K562 (cell line): ENCODE measurements around the gene DMWD. TPM values are rescaled to one million over a fixed set of nuclear protein-coding genes. Genes with fewer than 3 reads are reported as not detected.

ENCODE experiments used
- ATF1 ChIP-seq, 2 experiments: fragments of 450-650 bp in 1 of 2; IDR thresholded peaks; 2 replicates each; pipeline ENCODE4 v1.6.1; 2016; ENCODE audit warnings: missing compliant biosample characterization in 1 of 2, missing genetic modification characterization in 1 of 2
- CAMTA2 ChIP-seq: fragments of 250-450 bp; sonication (Bioruptor Pico); conservative IDR thresholded peaks from 2 replicates; pipeline ENCODE4 v1.5.1; 2022
- CBX2 ChIP-seq: fragments of 200-600 bp; sonication (generic); IDR thresholded peaks from one replicate; pipeline ENCODE4 v1.6.1; 2012; ENCODE audit warnings: mild to moderate bottlenecking, low read length, inconsistent platforms; ENCODE audit not compliant: insufficient read depth, poor library complexity, severe bottlenecking
- FOS ChIP-seq: IDR thresholded peaks from 3 replicates; pipeline ENCODE4 v1.6.1; 2011; ENCODE audit not compliant: insufficient read length; ENCODE audit errors: extremely low read depth
- FOXK2 ChIP-seq, 2 experiments: fragments of 450-650 bp; IDR thresholded peaks in 1 of 2; conservative IDR thresholded peaks in 1 of 2; 2 replicates each; pipeline ENCODE4 v1.6.1; 2016; ENCODE audit warnings: low read depth in 2 of 2, mild to moderate bottlenecking in 1 of 2
- GTF2F1 ChIP-seq: IDR thresholded peaks from 2 replicates; pipeline ENCODE4 v1.6.1; 2011; ENCODE audit warnings: low read depth, low read length, improper control_type of control experiment
- KLF16 ChIP-seq: IDR thresholded peaks from 2 replicates; pipeline ENCODE4 v1.6.1; 2016; ENCODE audit warnings: antibody characterized with exemption
- MCM5 ChIP-seq: fragments of 450-650 bp; IDR thresholded peaks from 2 replicates; pipeline ENCODE4 v1.6.1; 2016; ENCODE audit warnings: low read depth
- MYC ChIP-seq, 2 experiments: fragments of 250-450 bp in 1 of 2; sonication (Bioruptor Pico) in 1 of 2; IDR thresholded peaks; 2 replicates each; pipeline versions ENCODE4 v1.5.1 to v1.6.1; 2012 to 2021; ENCODE audit warnings: low read depth in 2 of 2, borderline replicate concordance in 1 of 2, improper control_type of control experiment in 1 of 2, low read length in 1 of 2, mild to moderate bottlenecking in 1 of 2, moderate library complexity in 1 of 2
- NFIX ChIP-seq: fragments of 250-450 bp; sonication (Bioruptor Pico); IDR thresholded peaks from 2 replicates; pipeline ENCODE4 v1.4.0; 2020; ENCODE audit warnings: low read depth, mild to moderate bottlenecking, moderate library complexity
- NFRKB ChIP-seq: fragments of 450-650 bp; IDR thresholded peaks from 2 replicates; pipeline ENCODE4 v1.6.1; 2016; ENCODE audit warnings: low read depth
- POLR2B ChIP-seq: fragments of 450-650 bp; IDR thresholded peaks from 2 replicates; pipeline ENCODE4 v1.6.1; 2018; ENCODE audit warnings: low read depth; ENCODE audit not compliant: partially characterized antibody
- SIN3A ChIP-seq, 2 experiments: fragments of 150-350 bp in 1 of 2; IDR thresholded peaks; 2 replicates each; pipeline ENCODE4 v1.6.1; 2011 to 2016; ENCODE audit warnings: borderline replicate concordance in 2 of 2, low read depth in 2 of 2, low read length in 2 of 2, mild to moderate bottlenecking in 2 of 2, moderate library complexity in 2 of 2; ENCODE audit not compliant: control insufficient read depth in 1 of 2
- SMARCE1 ChIP-seq: fragments of 450-650 bp; IDR thresholded peaks from 2 replicates; pipeline ENCODE4 v1.7.1; 2016; ENCODE audit warnings: mild to moderate bottlenecking
- SRF ChIP-seq, 2 experiments: fragments of 250-450, 450-650 bp in 1 of 2; sonication (Bioruptor Pico) in 1 of 2; sonication (generic) in 1 of 2; formaldehyde crosslinking; IDR thresholded peaks; 2 replicates each; pipeline versions ENCODE4 v1.5.0 to v1.5.1; 2020 to 2022; ENCODE audit warnings: mild to moderate bottlenecking in 1 of 2, missing genetic modification reagents in 1 of 2
- ZNF124 ChIP-seq: sonication (generic); formaldehyde crosslinking; IDR thresholded peaks from 2 replicates; pipeline ENCODE4 v1.8.1; 2022; ENCODE audit warnings: missing genetic modification reagents
- ZNF583 ChIP-seq: fragments of 250-450 bp; sonication (Bioruptor Pico); IDR thresholded peaks from 2 replicates; pipeline ENCODE4 v1.4.0; 2020
- polyA plus RNA-seq, 8 experiments: library from polyadenylated mRNA; depleted of rRNA in 4 of 8; stranded (reverse) in 5 of 8; unstranded in 3 of 8; fragments of >200 nt; fragmentation: Nextera tagmentation in 2 of 8; fragmentation: Illumina TruSeq in 1 of 8; extraction: Ambion mirVana in 2 of 8; extraction: Trizol in 1 of 8; gene quantifications; 2 replicates each; pipeline versions ENCODE4 v1.2.1 to v1.2.3, GENCODE V29; 2011 to 2014; ENCODE audit warnings: inconsistent platforms in 1 of 8, missing spikeins in 1 of 8
- total RNA-seq, 7 experiments: library from RNA; depleted of rRNA in 6 of 7; stranded (reverse); fragments of >200 nt in 6 of 7; fragmentation: Illumina TruSeq in 2 of 7; extraction: Trizol in 2 of 7; gene quantifications; 2 replicates each; pipeline versions ENCODE4 v1.2.1 to v1.2.3, GENCODE V29; 2011 to 2021; ENCODE audit warnings: low replicate concordance in 1 of 7
- TF ChIP-seq, protein P1 (sequence below): sonication (generic); formaldehyde crosslinking; IDR thresholded peaks from 2 replicates; pipeline ENCODE4 v1.8.0; 2022; ENCODE audit warnings: mild to moderate bottlenecking, missing genetic modification reagents
- TF ChIP-seq, protein P2 (sequence below): fragments of 450-650 bp; IDR thresholded peaks from 2 replicates; pipeline ENCODE4 v1.6.1; 2016
- TF ChIP-seq, protein P3 (sequence below), 2 experiments: fragments of 450-650 bp; conservative IDR thresholded peaks; 2 replicates each; pipeline ENCODE4 v1.6.1; 2017; ENCODE audit warnings: mild to moderate bottlenecking in 2 of 2, moderate library complexity in 2 of 2
- TF ChIP-seq, protein P4 (sequence below): fragments of 250-450 bp; sonication (Bioruptor Pico); IDR thresholded peaks from 2 replicates; pipeline ENCODE4 v1.4.0; 2020; ENCODE audit warnings: mild to moderate bottlenecking, moderate library complexity, borderline replicate concordance

Gene DMWD
- total and polyA plus RNA-seq, 9 of the 15 experiments (the other 6 are each of a cell fraction or from before 2014, with no cell fraction given): 4.7 to 54.6 (median 19.0) TPM

DNA sequence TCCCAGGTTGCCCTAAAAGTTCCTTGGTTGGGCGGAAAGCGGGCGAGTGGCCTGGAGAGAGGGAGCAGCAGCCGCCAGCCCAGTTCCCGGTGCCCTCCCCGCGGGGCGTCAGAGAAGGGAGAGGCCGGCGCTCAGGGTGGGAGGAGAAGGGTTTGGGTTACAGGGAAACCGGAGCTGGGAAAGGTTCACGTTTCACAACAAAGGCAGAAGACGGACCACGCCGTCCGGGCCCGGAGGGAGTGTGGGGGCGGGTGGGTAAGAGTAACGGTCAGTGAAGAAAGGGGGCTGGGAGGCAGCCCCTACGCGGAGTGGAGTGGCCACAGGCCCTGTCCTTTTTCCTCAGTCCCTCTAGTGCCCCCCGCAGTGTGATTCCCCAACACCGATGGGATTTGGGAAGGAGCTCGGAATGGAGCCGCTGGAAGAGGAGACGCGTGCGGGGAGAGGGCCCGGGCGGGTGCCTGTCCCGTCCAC lies 25.2 kb downstream of the DMWD start (continued):
- TF ChIP-seq, protein P1, sequence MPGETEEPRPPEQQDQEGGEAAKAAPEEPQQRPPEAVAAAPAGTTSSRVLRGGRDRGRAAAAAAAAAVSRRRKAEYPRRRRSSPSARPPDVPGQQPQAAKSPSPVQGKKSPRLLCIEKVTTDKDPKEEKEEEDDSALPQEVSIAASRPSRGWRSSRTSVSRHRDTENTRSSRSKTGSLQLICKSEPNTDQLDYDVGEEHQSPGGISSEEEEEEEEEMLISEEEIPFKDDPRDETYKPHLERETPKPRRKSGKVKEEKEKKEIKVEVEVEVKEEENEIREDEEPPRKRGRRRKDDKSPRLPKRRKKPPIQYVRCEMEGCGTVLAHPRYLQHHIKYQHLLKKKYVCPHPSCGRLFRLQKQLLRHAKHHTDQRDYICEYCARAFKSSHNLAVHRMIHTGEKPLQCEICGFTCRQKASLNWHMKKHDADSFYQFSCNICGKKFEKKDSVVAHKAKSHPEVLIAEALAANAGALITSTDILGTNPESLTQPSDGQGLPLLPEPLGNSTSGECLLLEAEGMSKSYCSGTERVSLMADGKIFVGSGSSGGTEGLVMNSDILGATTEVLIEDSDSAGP: no peak
- TF ChIP-seq ZNF124 (CRISPR knock-in tag): no peak
- TF ChIP-seq POLR2B: no peak
- no peak for TF ChIP-seq MCM5
- 0 out of 2 replicates have a peak, but pooled peaks have one; percentile 37 for TF ChIP-seq NFRKB
- 0 out of 4 replicates have a peak, but pooled peaks of 1 of the 2 experiments have one; percentile 52 for TF ChIP-seq SIN3A (IDR thresholded peaks at IDR 0.05; ENCODE audit: borderline replicate concordance in 2 of 2, control insufficient read depth in 1 of 2, low read depth in 2 of 2, low read length in 2 of 2)
- TF ChIP-seq, protein P2, sequence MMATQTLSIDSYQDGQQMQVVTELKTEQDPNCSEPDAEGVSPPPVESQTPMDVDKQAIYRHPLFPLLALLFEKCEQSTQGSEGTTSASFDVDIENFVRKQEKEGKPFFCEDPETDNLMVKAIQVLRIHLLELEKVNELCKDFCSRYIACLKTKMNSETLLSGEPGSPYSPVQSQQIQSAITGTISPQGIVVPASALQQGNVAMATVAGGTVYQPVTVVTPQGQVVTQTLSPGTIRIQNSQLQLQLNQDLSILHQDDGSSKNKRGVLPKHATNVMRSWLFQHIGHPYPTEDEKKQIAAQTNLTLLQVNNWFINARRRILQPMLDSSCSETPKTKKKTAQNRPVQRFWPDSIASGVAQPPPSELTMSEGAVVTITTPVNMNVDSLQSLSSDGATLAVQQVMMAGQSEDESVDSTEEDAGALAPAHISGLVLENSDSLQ: no peak
- TF ChIP-seq ZNF583 (CRISPR knock-in tag): no peak
- TF ChIP-seq MYC (IDR thresholded peaks at IDR 0.05; ENCODE audit: low read depth, low read length): peak; percentile 75; the same call in 1 of the 2 replicates
- no peak for TF ChIP-seq MYC (CRISPR knock-in tag; IDR thresholded peaks at IDR 0.05; ENCODE audit: borderline replicate concordance, low read depth)
- no peak for TF ChIP-seq CAMTA2
- no peak for TF ChIP-seq FOS
- no peak for TF ChIP-seq GTF2F1
- TF ChIP-seq KLF16: no peak
- no peak for TF ChIP-seq NFIX (CRISPR knock-in tag)
- no peak for TF ChIP-seq ATF1 (CRISPR knock-in tag; IDR thresholded peaks at IDR 0.05)
- TF ChIP-seq ATF1 (tag; IDR thresholded peaks at IDR 0.05): no peak
- TF ChIP-seq SMARCE1: peak; percentile 28; the same call in 1 of the 2 replicates
- peak; percentile 78 to 79; a peak in 3 of 4 replicates for TF ChIP-seq FOXK2 (conservative IDR thresholded peaks at IDR 0.05 in 1 of 2, IDR thresholded peaks at IDR 0.05 in 1 of 2; ENCODE audit: low read depth in 2 of 2)
- TF ChIP-seq SRF (CRISPR knock-in tag; IDR thresholded peaks at IDR 0.05): no peak
- TF ChIP-seq, protein P3, sequence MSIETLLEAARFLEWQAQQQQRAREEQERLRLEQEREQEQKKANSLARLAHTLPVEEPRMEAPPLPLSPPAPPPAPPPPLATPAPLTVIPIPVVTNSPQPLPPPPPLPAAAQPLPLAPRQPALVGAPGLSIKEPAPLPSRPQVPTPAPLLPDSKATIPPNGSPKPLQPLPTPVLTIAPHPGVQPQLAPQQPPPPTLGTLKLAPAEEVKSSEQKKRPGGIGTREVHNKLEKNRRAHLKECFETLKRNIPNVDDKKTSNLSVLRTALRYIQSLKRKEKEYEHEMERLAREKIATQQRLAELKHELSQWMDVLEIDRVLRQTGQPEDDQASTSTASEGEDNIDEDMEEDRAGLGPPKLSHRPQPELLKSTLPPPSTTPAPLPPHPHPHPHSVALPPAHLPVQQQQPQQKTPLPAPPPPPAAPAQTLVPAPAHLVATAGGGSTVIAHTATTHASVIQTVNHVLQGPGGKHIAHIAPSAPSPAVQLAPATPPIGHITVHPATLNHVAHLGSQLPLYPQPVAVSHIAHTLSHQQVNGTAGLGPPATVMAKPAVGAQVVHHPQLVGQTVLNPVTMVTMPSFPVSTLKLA (conservative IDR thresholded peaks at IDR 0.05): peak; percentile 97 to 98
- TF ChIP-seq, protein P4, sequence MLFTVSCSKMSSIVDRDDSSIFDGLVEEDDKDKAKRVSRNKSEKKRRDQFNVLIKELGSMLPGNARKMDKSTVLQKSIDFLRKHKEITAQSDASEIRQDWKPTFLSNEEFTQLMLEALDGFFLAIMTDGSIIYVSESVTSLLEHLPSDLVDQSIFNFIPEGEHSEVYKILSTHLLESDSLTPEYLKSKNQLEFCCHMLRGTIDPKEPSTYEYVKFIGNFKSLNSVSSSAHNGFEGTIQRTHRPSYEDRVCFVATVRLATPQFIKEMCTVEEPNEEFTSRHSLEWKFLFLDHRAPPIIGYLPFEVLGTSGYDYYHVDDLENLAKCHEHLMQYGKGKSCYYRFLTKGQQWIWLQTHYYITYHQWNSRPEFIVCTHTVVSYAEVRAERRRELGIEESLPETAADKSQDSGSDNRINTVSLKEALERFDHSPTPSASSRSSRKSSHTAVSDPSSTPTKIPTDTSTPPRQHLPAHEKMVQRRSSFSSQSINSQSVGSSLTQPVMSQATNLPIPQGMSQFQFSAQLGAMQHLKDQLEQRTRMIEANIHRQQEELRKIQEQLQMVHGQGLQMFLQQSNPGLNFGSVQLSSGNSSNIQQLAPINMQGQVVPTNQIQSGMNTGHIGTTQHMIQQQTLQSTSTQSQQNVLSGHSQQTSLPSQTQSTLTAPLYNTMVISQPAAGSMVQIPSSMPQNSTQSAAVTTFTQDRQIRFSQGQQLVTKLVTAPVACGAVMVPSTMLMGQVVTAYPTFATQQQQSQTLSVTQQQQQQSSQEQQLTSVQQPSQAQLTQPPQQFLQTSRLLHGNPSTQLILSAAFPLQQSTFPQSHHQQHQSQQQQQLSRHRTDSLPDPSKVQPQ (CRISPR knock-in tag): no peak
- TF ChIP-seq CBX2: no peak
